GM19023 (cell line): ENCODE results near the gene PTCHD4.
"Not testable (repeated sequence)": the region's sequence is repeated elsewhere in the genome, so short reads cannot be mapped to it uniquely, and the experiment has no call there.

Experiments used
- ATAC-seq: cut with Tn5 transposase; IDR thresholded peaks from one replicate; pipeline ENCODE4 v1.9.1; 2021; ENCODE audit warnings: mild to moderate bottlenecking, moderate library complexity; ENCODE audit not compliant: unreplicated experiment

PTCHD4 gene

DNA sequence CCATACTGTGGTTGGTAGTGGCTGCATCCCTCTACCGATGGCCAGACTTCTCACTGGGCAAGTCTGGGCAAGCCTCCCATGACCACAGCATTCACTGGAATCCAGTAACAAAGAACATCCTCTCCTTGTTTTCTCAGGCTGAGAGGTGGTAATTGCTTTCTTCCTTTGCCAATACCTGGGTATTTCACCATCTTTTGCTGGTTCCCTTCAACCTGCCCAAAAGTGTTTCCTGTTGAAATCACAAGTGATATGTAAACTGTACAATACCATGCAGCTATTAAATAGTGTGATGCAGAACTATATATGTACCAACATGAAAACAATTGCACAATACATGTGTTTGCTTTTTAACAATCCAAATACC, at the start of gene PTCHD4:
Gene PTCHD4, minus strand, starts transcription at position 55 of the 364 bp plus-strand sequence. CDS start 42,240 bp downstream, outside the sequence.
- ATAC-seq = no peak

DNA sequence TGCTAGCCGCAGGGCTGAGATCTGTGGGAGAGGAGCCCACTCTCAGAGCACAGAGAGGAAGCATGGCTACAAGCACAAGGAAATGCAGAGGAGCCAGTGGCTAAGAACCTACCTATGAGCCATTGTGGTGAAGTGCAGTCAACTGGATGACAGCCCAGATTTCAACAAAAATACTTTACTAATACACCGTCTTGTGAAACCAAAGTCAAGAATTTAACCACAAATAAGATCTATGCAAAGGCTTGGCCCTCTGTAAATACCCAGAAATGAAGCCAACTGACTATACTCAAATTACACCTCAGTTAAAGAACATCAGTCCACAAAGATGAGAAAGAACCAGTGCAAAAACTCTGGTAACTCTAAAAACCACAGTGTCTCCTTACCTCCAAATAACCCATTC, 40.1 kb upstream of the PTCHD4 start:
- ATAC-seq = no peak

DNA sequence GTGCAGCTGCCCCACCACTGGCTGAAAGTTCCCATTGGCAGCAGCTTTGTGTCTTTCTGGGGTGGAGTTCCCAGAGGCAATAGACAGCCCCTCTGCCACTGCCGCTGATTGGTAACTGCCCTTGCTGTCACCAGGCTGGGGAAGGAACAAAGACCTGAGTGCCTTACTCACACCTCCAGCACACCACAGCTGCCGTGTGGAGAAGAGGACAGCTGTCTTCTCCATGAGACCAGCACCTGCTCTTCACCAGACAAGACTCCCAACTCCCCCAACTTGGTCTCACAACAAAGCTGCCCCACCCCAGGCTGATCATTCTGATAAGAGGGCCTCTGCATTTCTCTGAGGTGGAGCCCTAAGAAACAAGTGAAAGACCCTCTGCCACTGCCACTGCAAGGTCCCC, 39.7 kb upstream of the PTCHD4 start:
- no peak for ATAC-seq

DNA sequence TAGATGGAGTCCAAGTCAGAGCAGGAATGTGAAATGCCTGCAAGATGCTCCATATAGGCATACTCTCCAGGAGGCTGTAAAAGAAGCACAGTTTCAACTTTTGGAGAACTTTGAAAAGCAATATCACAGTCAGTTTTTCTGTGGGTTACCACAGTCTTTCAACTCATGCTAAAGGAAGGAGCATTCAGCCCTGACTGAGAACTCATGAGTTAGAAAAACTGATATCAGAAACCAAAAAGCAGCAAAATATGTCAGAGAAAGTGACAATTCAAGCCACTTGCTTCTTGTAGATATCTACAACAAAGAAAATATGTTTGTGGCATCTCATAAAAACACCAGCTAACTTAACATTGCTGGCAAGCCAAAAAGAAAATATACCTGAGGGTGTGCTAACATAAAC, 36.1 kb upstream of the PTCHD4 start:
- no peak for ATAC-seq

DNA sequence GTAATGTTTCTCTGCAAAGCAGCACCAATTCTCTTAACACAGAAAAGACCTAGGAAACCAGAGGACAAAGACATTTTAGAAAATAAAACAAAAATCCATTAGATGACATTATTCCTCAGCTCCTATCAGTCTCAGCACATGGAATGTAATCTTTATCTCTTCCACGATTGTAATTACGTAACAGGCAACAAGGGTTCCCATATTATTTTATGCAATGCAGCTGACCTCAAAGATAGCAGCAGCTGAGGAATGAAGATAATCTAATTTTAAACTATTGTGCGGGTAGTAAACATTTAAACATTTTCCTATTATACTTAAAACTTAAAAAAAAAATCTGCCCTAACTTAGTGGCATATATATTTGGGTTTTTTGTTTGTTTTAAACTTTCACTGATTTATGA, 33.0 kb upstream of the PTCHD4 start:
- no peak for ATAC-seq

DNA sequence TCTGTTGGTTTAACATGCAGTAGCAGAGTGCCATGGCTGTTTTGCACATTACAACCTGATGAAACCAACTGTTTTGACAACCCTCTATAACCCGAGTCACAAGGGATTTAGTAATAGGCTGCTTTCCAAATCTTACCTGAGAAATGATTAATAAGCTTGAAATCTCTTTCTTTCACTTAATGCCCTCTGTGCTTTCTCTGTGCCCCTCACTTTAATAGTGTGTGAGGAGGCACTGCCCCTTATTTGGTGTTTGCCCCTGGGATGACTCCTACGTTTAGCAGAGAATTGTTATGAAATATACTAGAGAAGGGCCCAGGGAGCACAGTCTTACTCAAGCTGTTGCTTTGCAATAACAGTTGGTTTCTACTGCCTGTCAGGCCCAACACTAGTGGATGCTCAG, 31.0 kb upstream of the PTCHD4 start:
- ATAC-seq = no peak

DNA sequence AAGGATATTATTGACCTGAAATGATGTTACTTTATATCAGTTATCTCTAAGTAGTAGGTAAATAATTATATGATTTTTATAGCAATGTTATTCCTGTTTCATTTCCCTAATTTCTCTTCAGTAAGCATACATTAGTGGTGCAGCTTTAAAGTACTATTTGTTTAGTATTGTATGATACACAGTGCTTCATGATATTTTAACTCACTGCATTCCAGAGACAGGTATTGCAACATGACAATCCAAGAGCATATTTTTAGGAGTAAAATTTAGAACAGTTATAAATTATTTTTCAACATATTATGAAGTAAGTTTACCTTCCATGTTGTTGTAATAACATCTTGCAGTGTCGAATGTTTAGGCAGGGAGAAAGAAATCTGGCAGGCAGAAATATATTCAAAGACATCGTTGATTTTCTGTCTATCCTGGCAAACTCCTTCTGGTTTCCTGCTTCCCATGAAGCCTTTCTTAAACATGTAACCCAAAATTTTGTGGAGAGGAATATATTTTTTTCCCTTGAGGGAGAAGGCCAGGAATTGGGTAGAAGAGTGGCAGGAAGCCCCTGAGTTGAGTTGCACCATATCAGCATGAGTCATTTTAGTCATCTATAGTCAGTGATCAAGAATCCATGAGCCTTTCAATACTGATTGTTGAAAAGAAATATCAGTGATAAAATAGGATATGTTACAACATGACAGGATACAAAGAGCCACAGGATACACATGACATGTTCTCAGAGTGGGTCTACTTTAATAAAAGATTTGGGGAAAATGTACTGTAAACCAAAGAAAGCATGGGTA, 29.0 kb upstream of the PTCHD4 start:
- ATAC-seq = no peak

DNA sequence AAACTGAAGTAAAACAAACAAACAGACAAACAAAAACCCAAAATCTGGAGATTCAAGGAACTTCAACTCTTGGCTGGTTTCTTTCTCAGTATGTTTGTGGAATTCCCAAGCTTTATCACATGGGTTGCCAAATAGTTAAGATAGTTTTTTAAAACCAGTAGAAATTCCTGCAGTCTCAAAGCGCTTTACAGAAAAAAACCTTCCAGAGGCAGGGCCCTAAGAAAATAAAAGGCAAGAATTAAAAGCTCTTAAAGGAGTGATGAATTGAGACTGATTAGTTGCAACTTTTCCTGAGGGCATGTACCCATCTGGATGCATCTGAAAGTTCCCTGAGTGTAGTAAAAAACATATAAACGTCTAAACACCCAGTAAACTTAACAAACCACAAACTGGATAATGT, 25.9 kb upstream of the PTCHD4 start:
- ATAC-seq = no peak

DNA sequence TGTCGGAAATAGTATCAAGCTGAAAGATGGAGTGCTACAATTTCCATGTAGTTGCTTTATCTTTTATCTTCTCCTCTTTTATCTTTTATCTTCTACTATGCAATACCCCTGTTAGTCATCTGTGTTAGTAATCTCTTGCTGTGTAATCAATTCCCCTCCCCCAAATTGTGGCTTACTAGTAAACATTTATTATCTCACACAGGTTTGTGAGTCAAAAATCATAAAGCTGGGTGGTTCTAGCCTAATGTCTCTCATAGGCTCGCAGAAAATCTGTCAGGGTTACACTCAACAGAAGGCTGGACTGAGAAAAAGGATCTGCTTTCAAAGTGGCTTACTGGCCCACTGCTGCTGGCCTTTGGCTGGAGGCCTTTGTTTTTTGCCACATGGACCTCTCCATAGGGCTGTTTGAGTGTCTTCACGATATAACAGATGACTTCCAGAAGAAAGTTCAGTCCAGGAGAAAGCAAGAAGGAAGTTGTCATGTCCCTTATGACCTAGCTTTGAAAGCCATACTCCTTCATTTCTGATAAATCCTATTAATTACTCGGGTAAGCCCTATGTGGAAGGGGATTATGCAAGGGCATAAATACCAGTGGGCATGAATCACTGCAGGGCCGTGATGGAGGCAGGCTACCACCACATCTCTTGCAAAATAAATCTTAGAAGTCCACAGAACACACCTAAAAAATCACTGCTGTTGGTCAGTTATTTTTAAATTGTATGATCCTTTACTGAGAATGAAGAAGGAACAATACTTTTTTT, 24.5 kb upstream of the PTCHD4 start:
- no peak for ATAC-seq

DNA sequence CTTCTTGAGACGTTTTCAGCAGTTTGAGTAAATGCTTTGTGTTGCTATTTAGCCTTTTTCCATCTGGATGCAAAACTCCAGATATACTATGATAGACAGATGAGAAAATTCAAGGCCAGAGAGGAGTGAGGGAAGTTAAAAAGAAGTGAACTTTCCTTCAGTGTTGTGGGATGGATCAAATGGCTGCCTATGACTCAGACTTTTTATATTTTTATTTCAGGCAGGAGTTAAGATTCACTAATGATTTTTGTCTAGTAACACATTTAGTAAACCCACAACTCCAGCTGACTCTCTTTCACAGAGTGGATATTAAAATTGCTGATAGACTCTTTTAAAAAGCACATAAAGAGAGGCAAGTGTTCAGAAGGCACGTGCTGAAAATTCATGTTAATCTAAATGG, 23.2 kb upstream of the PTCHD4 start:
- no peak for ATAC-seq

DNA sequence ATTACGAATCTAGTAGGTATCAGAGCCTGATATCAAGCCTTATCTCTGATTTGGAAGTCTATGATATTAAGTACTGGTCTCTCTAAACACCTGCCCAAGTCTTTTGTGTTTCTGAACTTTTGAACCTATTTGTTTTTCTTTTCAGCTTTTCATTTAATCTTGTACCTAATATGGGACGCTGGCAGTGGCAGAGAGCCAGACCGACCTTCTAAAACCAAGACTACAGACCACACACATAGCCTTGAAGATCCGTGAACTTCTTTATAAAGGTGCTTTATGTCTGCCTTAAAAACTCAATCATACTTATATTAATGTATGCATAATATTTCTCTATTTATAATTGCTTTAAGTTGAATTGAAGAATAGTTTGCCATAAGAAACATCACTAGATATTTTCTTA, 12.6 kb upstream of the PTCHD4 start:
- no peak for ATAC-seq

DNA sequence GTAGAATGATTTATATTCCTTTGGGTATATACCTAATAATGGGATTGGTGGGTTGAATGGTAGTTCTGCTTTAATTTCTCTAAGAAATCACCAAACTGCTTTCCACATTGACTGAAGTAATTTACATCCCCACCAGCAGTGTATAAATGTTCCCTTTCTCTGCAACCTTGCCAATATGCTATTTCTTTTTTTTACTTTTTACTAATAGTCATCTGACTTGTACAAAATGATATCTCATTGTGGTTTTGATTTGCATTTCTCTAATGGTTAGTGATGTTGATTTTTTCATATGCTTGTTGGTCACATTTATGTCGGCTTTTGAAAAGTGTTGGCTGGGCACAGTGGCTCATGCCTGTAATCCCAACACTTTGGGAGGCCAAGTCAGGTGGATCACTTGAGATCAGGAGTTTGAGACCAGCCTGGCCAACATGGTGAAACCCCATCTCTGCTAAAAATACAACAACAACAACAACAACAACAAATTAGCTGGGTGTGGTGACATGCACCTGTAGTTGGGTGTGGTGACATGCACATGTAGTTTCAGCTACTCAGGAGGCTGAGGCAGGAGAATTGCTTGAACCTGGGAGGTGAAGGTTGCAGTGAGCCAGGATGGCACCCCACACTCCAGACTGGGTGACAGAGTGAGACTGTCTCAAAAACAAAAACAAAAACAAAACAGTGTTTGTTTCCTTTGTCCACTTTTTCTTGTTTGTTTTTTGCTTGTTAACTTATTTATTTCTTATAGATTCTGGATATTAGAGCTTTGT, 11.2 kb upstream of the PTCHD4 start:
- ATAC-seq = not testable (repeated sequence)

DNA sequence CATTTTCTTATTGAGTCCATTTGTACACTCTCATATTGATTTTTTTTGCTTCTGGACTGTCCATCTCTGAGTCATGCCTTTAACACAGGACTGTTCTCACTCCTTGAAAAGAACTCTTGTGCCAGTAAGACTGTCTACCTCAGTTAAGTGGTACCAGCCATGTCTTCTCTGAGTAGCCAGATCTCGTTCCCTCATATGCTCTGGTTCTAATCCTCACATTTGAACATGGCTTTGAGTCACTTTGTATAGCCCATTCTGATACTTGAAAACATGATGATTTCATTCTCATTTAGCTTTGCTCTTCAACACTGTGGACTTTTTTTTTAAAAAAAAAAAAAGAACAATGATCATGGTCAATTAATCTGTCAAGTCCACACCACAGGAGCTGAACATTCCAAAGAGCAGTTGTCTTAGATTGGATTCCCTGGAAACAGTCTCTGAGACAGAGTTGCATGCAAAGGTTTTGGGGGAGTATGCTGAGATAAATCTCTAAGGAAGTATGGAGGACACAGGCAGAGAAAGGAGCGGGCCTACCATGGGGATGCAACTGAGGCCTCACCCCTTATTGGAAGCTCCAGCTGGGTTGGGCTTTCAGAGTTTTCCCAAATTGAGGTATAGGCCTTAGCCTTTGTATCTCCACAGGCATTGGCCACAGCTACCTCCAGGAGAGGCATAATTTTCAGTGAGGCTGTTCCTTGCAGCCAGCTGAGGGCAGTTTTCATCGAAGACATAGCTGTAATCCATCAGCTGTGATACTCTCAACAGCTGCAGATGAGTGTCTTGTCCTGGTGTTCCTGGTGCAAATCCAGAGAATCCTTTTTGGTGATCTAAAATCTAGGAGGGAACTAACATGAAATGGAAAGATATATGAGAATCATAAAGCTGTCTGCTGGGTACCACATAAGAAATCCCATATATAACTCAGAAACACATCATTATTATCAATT, 6.0 kb upstream of the PTCHD4 start:
- ATAC-seq = no peak

DNA sequence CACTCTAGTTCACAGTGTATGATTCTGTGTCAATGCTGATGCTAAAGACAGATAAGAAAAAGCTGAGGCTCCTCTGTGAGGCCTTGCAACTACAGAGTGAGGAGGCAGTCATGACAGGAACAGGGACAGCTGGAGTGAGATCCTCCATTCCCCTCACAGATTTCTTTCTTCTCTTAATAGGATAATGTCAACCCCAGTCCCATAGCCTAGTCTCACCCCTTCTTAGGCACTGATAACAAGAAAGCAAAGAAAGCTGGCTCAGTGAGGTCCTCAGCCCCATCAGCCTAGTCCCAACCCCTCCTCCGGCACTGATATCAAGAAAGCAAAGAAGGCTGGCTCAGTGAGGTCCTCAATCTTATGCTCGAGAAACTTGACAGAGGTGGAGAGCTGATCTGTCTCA, 2.1 kb upstream of the PTCHD4 start:
- ATAC-seq = no peak

DNA sequence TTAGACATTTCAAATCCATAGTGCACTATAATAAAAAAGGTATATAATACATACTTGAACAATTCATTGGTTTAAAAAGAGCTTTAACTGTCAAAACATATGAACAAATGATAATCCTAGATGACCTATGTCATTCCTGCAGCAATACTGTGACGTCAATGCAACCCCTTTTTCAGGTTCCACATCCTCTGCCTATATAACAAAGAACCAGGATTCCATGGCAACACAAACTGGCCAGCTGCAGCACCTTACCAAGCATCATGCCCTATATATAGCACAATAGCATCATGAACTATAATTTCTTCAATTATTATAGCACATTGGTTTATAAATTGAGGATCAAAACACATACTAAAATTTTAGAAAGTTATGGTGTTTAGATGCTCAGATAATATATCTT, 578 bp upstream of the PTCHD4 start:
- no peak for ATAC-seq

DNA sequence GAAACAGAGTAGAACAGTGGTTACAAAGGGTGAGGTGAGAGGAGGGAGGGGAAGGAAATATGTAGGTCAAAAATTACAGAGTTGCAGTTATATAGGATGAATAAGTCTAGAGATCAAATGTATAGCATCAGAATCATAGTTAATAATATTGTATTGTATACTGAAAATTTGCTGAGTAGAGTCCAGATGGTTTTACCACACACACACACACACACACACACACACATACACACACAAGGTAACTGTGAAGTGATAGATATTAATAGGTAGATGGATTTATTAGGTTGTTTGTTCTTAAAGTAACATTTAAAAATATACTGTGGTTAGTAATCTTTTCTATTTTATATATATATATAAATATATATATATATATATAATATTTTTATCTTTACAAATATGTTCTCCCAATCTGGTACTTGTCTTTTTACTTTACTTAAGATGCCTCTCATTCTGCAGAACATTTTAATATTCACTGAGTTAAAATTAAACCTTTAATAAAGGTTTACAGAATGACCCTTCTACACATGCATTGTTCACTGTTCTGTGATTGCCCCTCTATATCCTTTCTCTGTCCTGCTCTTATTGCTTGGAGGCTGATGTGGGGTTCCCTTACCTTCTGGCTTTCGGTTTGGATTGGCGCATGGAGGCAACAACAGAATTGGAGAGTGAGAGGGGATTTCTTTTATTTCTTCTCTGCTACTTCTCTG, 408 bp downstream of the PTCHD4 start:
- ATAC-seq = no peak

DNA sequence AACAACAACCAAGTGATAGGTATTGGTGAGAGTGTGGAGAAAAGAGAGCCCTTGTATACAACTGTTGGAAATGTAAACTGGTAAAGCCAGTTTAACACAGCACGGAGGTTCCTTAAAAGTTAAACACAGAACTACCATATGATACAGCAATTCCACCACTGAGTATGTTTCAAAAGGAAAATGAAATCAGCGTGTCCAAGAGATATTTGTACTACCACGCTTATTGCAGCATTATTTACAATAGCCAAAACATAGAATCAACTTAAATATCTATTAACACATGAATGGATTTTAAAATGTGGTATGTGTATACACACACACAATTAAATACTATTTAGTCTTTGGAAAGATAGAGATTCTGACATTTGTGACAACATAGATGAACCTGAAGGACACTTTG, 1.1 kb downstream of the PTCHD4 start:
- no peak for ATAC-seq

DNA sequence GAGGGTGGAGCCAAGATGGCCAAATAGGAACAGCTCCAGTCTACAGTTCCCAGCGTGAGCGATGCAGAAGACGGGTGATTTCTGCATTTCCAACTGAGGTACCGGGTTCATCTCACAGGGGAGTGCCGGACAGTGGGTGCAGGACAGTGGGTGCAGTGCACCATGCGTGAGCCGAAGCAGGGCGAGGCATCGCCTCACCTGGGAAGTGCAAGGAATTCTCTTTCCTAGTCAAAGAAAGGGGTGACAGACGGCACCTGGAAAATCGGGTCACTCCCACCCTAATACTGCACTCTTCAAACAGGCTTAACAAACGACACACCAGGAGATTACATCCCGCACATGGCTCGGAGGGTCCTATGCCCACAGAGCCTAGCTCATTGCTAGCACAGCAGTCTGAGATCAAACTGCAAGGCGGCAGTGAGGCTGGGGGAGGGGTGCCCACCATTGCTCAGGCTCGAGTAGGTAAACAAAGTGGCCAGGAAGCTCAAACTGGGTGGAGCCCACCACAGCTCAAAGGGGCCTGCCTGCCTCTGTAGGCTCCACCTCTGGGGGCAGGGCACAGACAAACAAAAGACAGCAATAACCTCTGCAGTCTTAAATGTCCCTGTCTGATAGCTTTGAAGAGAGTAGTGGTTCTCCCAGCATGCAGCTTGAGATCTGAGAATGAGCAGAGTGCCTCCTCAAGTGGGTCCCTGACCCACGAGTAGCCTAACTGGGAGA, 8.4 kb downstream of the PTCHD4 start:
- not testable (repeated sequence) for ATAC-seq

DNA sequence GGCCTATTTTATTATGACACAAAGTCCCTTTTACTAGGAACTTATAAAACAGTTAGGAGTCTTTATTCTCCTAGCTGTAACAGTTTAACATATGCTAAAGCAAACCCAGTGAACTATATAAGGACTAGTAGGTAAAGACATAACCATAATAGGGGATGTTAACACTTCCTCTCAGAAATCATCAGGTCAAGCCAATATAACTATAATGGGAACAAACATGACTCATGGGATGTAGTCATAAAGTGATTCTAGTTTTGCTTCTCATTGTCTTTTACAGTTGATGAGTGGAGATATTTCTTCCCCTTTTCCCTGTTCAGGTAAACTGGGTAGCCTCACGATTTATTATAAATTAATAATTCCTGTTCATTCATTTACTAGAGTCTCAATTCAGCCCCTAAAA, 9.7 kb downstream of the PTCHD4 start:
- ATAC-seq = no peak

DNA sequence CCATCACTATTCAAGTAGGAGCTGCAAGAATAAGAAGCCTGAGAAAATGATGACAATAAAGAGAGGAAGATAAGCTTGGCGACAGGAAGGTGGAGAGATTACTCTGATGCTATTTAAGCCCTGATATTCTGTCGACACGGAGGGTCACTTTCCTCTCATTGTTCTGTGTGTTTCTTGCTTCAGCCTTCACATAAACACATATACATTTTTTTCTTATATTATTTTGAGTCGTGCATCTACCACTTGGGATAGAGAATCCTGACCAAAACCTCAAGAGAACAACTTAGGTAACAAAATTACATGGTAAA, 10.5 kb downstream of the PTCHD4 start:
- no peak for ATAC-seq
